H1 (cell line): ENCODE results near the gene NLGN4Y. TPM values are rescaled to one million over a fixed set of nuclear protein-coding genes. Genes with fewer than 3 reads are reported as not detected.

Source experiments
- CBX8 ChIP-seq: fragments of 300-800, 300-1000 bp; sonication (generic); IDR thresholded peaks from 2 replicates; pipeline ENCODE4 v1.7.1; 2016; ENCODE audit warnings: low read depth, low read length, borderline replicate concordance
- CHD7 ChIP-seq: fragments of 300-600 bp; sonication (generic); IDR thresholded peaks from 2 replicates; pipeline ENCODE4 v1.7.1; 2012; ENCODE audit warnings: low read length, moderate library complexity, mild to moderate bottlenecking, inconsistent platforms; ENCODE audit not compliant: insufficient replicate concordance
- NANOG ChIP-seq: IDR thresholded peaks from 2 replicates; pipeline ENCODE4 v1.6.1; 2011; ENCODE audit warnings: low read length, low read depth, mild to moderate bottlenecking, inconsistent platforms; ENCODE audit not compliant: insufficient read depth, poor library complexity, severe bottlenecking
- YY1 ChIP-seq: IDR thresholded peaks from 2 replicates; pipeline ENCODE4 v1.6.1; 2011; ENCODE audit warnings: low read depth, mild to moderate bottlenecking, low read length
- polyA plus RNA-seq, 7 experiments: library from polyadenylated mRNA; depleted of rRNA in 3 of 7; stranded (reverse) in 5 of 7; unstranded in 2 of 7; fragments of >200 nt in 5 of 7; fragments of 200-250 nt in 2 of 7; gene quantifications; 1 replicate in 5 of 7; 2 replicates in 1 of 7; 4 replicates in 1 of 7; pipeline versions ENCODE4 v1.2.1 to v1.2.3, GENCODE V29; 2011 to 2013; ENCODE audit warnings: missing spikeins in 2 of 7, mixed read lengths in 2 of 7
- total RNA-seq: library from RNA; stranded (reverse); fragmentation: NEBNext Ultra II Directional; extraction: Animal tissue kit (Norgen Biotek cat#: 25700); gene quantifications from 2 replicates; pipeline ENCODE4 v1.2.1, GENCODE V29; 2021
- TF ChIP-seq, protein P1 (sequence below), 3 experiments: IDR thresholded peaks; 1 replicate in 2 of 3; 2 replicates in 1 of 3; pipeline versions ENCODE4 v1.5.1 to v1.6.1; 2011; ENCODE audit warnings: low read length in 3 of 3, mild to moderate bottlenecking in 3 of 3, inconsistent platforms in 2 of 3, low read depth in 1 of 3, moderate library complexity in 1 of 3; ENCODE audit not compliant: insufficient read depth in 1 of 3; ENCODE audit errors: control extremely low read depth in 1 of 3

Gene NLGN4Y
- total and polyA plus RNA-seq, 2 of the 8 experiments (the other 6 are each of a cell fraction or from before 2014, with no cell fraction given): 35.7 to 51.3 TPM

- TF ChIP-seq CHD7 (no peak), NANOG (no peak), YY1 (no peak), CBX8 (no peak)
- TF ChIP-seq, protein P1, sequence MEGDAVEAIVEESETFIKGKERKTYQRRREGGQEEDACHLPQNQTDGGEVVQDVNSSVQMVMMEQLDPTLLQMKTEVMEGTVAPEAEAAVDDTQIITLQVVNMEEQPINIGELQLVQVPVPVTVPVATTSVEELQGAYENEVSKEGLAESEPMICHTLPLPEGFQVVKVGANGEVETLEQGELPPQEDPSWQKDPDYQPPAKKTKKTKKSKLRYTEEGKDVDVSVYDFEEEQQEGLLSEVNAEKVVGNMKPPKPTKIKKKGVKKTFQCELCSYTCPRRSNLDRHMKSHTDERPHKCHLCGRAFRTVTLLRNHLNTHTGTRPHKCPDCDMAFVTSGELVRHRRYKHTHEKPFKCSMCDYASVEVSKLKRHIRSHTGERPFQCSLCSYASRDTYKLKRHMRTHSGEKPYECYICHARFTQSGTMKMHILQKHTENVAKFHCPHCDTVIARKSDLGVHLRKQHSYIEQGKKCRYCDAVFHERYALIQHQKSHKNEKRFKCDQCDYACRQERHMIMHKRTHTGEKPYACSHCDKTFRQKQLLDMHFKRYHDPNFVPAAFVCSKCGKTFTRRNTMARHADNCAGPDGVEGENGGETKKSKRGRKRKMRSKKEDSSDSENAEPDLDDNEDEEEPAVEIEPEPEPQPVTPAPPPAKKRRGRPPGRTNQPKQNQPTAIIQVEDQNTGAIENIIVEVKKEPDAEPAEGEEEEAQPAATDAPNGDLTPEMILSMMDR (IDR thresholded peaks at IDR 0.05; ENCODE audit: control extremely low read depth in 1 of 3, insufficient read depth in 1 of 3, low read depth in 1 of 3, low read length in 3 of 3): no peak
- TF ChIP-seq, all 59 proteins: peak for 0
These were observed 62.4 kb downstream of the NLGN4Y start (continued) for GRCh38 chrY:14586725-14587124.
